Adrenal gland (tissue), 5 donors: Measurements from ENCODE around the gene ZBED3.

ENCODE experiments used
- POLR2A ChIP-seq, 2 donors: fragments of 450-650 bp; IDR thresholded peaks; one replicate each; pipeline ENCODE4 v1.6.1; 2017; ENCODE audit warnings: antibody characterized with exemption in 2 of 2, mild to moderate bottlenecking in 2 of 2, moderate library complexity in 1 of 2
- TF ChIP-seq, protein P1 (sequence below), 6 experiments: fragments of 450-650 bp in 4 of 6; fragments of 200-600 bp in 2 of 6; sonication (generic) in 1 of 6; IDR thresholded peaks; 1 replicate in 5 of 6; 2 replicates in 1 of 6; pipeline versions ENCODE4 v1.5.1 to v1.8.0; 2016 to 2021; ENCODE audit warnings: antibody characterized with exemption in 6 of 6, mild to moderate bottlenecking in 2 of 6, moderate library complexity in 1 of 6
- donor health status: DM: no; HTN: no; CAD: no.

GRCh38 chr5:77095189-77095588 is 8.1 kb upstream of the ZBED3 start:
- TF ChIP-seq, protein P1, sequence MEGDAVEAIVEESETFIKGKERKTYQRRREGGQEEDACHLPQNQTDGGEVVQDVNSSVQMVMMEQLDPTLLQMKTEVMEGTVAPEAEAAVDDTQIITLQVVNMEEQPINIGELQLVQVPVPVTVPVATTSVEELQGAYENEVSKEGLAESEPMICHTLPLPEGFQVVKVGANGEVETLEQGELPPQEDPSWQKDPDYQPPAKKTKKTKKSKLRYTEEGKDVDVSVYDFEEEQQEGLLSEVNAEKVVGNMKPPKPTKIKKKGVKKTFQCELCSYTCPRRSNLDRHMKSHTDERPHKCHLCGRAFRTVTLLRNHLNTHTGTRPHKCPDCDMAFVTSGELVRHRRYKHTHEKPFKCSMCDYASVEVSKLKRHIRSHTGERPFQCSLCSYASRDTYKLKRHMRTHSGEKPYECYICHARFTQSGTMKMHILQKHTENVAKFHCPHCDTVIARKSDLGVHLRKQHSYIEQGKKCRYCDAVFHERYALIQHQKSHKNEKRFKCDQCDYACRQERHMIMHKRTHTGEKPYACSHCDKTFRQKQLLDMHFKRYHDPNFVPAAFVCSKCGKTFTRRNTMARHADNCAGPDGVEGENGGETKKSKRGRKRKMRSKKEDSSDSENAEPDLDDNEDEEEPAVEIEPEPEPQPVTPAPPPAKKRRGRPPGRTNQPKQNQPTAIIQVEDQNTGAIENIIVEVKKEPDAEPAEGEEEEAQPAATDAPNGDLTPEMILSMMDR (IDR thresholded peaks at IDR 0.05), result no peak
- TF ChIP-seq POLR2A (IDR thresholded peaks at IDR 0.05), result no peak
